Breast epithelium (tissue), 4 donors: ENCODE measurements around the gene HBG2. TPM values are rescaled to one million over a fixed set of nuclear protein-coding genes. Genes with fewer than 3 reads are reported as not detected.

Source experiments
- DNase-seq, 2 donors: peaks; one replicate each; pipeline ENCODE4 v3.0.0-alpha.2; 2019; ENCODE audit warnings: low spot score in 2 of 2
- H3K27ac ChIP-seq, 2 donors: fragments of 200-600 bp; sonication (generic) in 1 of 2; one replicate each; pipeline ENCODE4 v1.5.1; 2016 to 2019; ENCODE audit warnings: mild to moderate bottlenecking in 1 of 2
- H3K27me3 ChIP-seq, 2 donors: fragments of 200-600 bp; sonication (generic) in 1 of 2; one replicate each; pipeline versions ENCODE4 v1.5.1 to v1.6.0; 2017 to 2019; ENCODE audit warnings: control low read depth in 1 of 2, mild to moderate bottlenecking in 1 of 2
- H3K36me3 ChIP-seq: fragments of 200-600 bp; one replicate; pipeline ENCODE4 v1.5.1; 2019
- H3K4me1 ChIP-seq, 2 donors: fragments of 200-600 bp; sonication (generic); one replicate each; pipeline ENCODE4 v1.5.1; 2016 to 2019; ENCODE audit warnings: control low read depth in 1 of 2
- H3K4me3 ChIP-seq, 3 donors: fragments of 200-600 bp; sonication (generic); 1 replicate in 2 of 3; 2 replicates in 1 of 3; pipeline ENCODE4 v1.5.1; 2016 to 2019; ENCODE audit warnings: mild to moderate bottlenecking in 3 of 3, moderate library complexity in 2 of 3
- H3K9me3 ChIP-seq, 2 donors: fragments of 200-600 bp; sonication (generic) in 1 of 2; one replicate each; pipeline ENCODE4 v1.5.1; 2016 to 2019; ENCODE audit warnings: control low read depth in 1 of 2
- POLR2A ChIP-seq: fragments of 450-650 bp; IDR thresholded peaks from one replicate; pipeline ENCODE4 v1.6.1; 2016; ENCODE audit warnings: antibody characterized with exemption, mild to moderate bottlenecking, moderate library complexity
- POLR2AphosphoS5 ChIP-seq, 3 donors: sonication (generic); formaldehyde crosslinking; IDR thresholded peaks; one replicate each; pipeline ENCODE4 v1.6.1; 2017; ENCODE audit warnings: antibody characterized with exemption in 3 of 3
- intact Hi-C: fragments of 100-400 bp; cut with DNase I; formaldehyde crosslinking; loops from one replicate; pipeline ENCODE4 v1.15.1; 2023; ENCODE audit warnings: low total_unique reads
- total RNA-seq, 3 donors: library from RNA; depleted of rRNA; stranded (reverse); fragments of >200 nt; gene quantifications; one replicate each; pipeline ENCODE4 v1.1.0, GENCODE V29; 2016
- TF ChIP-seq, protein P1 (sequence below), 3 donors: fragments of 450-650 bp; IDR thresholded peaks; one replicate each; pipeline ENCODE4 v1.5.1; 2016 to 2017; ENCODE audit warnings: antibody characterized with exemption in 3 of 3, mild to moderate bottlenecking in 3 of 3, moderate library complexity in 3 of 3

Gene HBG2
- total RNA-seq, 3 donors from 2014 or later: not detected

GRCh38 chr11:5204787-5205186 lies 49.8 kb downstream of the HBG2 start:
- TF ChIP-seq, protein P1, sequence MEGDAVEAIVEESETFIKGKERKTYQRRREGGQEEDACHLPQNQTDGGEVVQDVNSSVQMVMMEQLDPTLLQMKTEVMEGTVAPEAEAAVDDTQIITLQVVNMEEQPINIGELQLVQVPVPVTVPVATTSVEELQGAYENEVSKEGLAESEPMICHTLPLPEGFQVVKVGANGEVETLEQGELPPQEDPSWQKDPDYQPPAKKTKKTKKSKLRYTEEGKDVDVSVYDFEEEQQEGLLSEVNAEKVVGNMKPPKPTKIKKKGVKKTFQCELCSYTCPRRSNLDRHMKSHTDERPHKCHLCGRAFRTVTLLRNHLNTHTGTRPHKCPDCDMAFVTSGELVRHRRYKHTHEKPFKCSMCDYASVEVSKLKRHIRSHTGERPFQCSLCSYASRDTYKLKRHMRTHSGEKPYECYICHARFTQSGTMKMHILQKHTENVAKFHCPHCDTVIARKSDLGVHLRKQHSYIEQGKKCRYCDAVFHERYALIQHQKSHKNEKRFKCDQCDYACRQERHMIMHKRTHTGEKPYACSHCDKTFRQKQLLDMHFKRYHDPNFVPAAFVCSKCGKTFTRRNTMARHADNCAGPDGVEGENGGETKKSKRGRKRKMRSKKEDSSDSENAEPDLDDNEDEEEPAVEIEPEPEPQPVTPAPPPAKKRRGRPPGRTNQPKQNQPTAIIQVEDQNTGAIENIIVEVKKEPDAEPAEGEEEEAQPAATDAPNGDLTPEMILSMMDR (IDR thresholded peaks at IDR 0.05): peak in 1 of 3 donors; percentile 43
- TF ChIP-seq POLR2AphosphoS5 (IDR thresholded peaks at IDR 0.05) (no peak), POLR2A (no peak)
- H3K27ac ChIP-seq: no peak overlapping the region
- H3K36me3 ChIP-seq: no peaks in the 10 kb centered on the region
- no peak for DNase-seq
- H3K27me3 ChIP-seq: no peaks in the 10 kb centered on the region
- no peaks in the 10 kb centered on the region for H3K4me1 ChIP-seq
- H3K9me3 ChIP-seq: no peaks in the 10 kb centered on the region
- no peak overlapping the region for H3K4me3 ChIP-seq
- intact Hi-C loops: loop anchor here (2.0 kb wide), 1 partner anchor 52 kb away; no protein-coding TSS in a partner anchor

DNA sequence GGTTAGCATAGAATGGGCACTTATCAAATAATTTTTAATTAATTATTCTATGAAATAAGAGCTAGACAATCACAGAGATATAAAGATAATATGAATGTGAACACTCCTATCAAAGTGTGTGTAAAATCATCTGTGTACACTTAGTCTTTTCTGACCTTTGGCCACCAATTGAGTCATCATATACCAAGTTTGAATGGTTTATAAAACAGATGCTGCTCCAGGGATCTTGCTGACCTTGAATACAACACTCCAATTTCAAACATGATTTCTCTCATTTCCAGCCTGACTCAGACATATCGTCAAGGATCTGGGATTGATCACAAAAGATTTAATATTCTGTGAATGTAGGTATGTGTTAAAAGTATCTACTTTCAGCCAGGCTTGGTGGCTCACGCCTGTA lies 51.2 kb downstream of the HBG2 start:
- Histone ChIP-seq H3K9me3 (no peaks in the 10 kb centered on the region), H3K4me1 (no peaks in the 10 kb centered on the region), H3K27me3 (no peaks in the 10 kb centered on the region), H3K27ac (no peak overlapping the region), H3K4me3 (no peak overlapping the region), H3K36me3 (no peaks in the 10 kb centered on the region)
- intact Hi-C loops: no loop called here
- no peak for DNase-seq
- no peak for TF ChIP-seq POLR2A
- no peak for TF ChIP-seq POLR2AphosphoS5 (IDR thresholded peaks at IDR 0.05)
- TF ChIP-seq, protein P1 (IDR thresholded peaks at IDR 0.05): no peak

Other genes with a start within 250 kb of the HBG2 start
- not detected for gene OR52J3, start 208.3 kb downstream of the HBG2 start, total RNA-seq
- gene OR52E2, start 195.2 kb downstream of the HBG2 start, total RNA-seq: not detected
- gene OR52E1, start 185.2 kb downstream of the HBG2 start, total RNA-seq: not detected
- gene OR52A5, start 116.4 kb downstream of the HBG2 start, total RNA-seq: not detected
- gene OR52A1, start 100.0 kb downstream of the HBG2 start, total RNA-seq: not detected
- not detected for gene OR51V1, start 54.1 kb downstream of the HBG2 start, total RNA-seq
- gene HBB, start 27.7 kb downstream of the HBG2 start, total RNA-seq: 100 to 1,000 TPM in 2 of 3 donors, 10 to 100 TPM in 1; 71.8 to 334 (median 143) TPM
- gene HBD, start 20.3 kb downstream of the HBG2 start, total RNA-seq: not detected
- not detected for gene HBG1, start 4.9 kb downstream of the HBG2 start, total RNA-seq
- gene HBE1, start 15.2 kb upstream of the HBG2 start, total RNA-seq: not detected
- under 1 TPM in 1 of 3 donors, not detected in 2; 0.48 TPM for gene OR51B4, start 47.2 kb upstream of the HBG2 start, total RNA-seq
- 1 to 10 TPM in 1 of 3 donors, not detected in 2; 1.6 TPM for gene OR51B2, start 69.5 kb upstream of the HBG2 start, total RNA-seq
- gene OR51B5, start 88.7 kb upstream of the HBG2 start, total RNA-seq: 1 to 10 TPM in 2 of 3 donors, under 1 TPM in 1; 0.32 to 2.3 (median 1.0) TPM
- gene OR51B6, start 96.7 kb upstream of the HBG2 start, total RNA-seq: not detected
- not detected for gene OR51M1, start 129.0 kb upstream of the HBG2 start, total RNA-seq
- not detected for gene OR51Q1, start 167.3 kb upstream of the HBG2 start, total RNA-seq
- gene OR51I1, start 186.7 kb upstream of the HBG2 start, total RNA-seq: under 1 TPM in 1 of 3 donors, not detected in 2; 0.44 TPM
- not detected for gene OR51I2, start 194.5 kb upstream of the HBG2 start, total RNA-seq
- not detected for gene OR52D1, start 233.9 kb upstream of the HBG2 start, total RNA-seq